Hematopoietic multipotent progenitor cell treated with erythropoietin and hydrocortisone succinate and interleukin-3 and kit ligand, for 4 days (in vitro differentiated cells): ENCODE measurements around the gene TMEM94.

Experiments
- DNase-seq: peaks from one replicate; pipeline ENCODE4 v3.0.0-alpha.2; 2015

Gene TMEM94

GRCh38 chr17:75499313-75500022 lies 43.0 kb downstream of the TMEM94 start:
- DNase-seq = no peak

- DNase-seq = no peak
Observed at GRCh38 chr17:75500419-75501216, 44.2 kb downstream of the TMEM94 start.

DNA sequence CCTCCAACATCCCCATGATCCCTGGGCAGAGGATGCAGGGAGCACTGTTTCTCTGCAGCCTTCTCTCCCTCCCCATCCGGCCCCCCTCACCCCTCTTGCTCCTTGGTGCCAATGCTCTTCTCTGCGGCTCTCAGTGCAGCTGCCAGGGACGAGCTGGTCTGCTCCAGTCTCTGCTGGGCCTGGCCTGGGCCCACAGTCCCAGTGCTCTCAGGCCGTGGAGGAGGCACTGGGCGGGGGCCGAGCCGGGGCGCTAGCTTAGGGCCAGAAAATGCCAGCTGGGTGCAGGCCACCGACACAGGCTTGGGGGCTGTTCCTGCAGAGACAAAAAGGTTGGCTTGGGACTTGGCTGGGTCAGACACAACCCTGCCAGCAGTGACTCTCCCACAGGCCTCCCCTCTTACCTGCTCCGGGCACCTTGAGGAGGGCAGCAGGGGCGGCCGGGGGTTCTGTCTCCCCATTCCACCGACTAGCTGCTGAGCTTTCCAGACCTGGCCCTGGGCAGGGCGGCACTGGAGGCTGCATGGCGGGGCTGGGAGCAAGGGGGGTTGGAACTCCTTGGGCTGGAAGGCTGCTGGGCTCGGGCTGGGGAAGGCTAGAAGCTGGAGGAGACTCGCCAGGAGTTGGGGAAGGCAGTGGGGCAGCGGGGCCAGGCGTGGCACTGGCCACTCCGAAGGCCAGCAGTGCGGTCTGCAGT lies 45.1 kb downstream of the TMEM94 start:
- no peak for DNase-seq

DNA sequence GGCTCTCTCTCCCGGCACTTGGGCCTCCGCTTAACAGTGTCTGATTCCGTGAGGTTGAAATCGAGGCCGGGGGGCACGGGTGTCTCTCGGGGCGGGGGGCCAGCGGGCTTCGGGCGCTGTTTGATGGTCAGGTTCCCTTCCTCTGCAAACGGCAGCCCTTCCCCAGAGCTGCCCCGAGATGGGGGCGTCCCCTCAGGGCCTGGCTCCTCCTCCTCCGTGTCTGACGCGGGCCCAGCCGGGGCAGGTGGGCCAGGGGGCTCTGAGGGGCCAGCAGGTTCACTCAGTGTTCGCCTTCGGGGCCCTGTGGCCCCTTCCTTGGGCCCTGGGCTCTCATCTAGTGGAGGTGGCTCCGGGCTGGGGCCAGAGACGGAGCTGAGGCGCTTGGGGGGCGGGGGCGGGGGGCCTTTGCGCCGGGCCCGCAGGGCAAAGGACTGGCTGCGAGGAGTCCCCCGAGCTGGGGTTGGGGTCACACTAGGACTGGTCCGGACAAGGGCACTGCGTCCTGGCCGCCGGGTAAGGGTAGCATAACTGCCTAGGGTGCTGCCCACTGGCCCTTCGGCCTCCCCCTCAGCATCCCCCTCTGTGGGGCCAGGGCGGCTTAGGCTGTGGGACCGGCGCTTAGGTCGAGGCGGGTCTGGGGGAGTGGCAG lies 45.8 kb downstream of the TMEM94 start:
- DNase-seq = no peak

GRCh38 chr17:75502721-75503329 lies 46.4 kb downstream of the TMEM94 start:
- no peak for DNase-seq

GRCh38 chr17:75503337-75503950 lies 47.0 kb downstream of the TMEM94 start:
- DNase-seq = no peak

DNA sequence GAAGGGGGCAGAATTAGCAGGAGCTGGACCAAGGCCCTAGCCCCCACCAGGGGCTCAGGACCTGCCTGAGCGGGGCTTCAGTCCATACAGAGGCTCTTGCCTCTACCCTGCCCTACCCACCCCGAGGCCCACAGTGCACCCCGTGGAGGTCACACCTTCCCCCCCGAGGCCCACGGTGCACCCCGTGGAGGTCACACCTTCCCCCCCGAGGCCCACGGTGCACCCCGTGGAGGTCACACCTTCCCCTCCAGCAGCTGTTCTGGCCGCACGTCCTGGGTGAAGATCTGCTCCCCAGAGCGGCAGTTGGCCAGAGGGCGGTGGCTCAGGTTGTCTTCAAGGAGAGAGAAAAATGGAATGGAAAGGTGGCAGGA lies 47.5 kb downstream of the TMEM94 start:
- no peak for DNase-seq

- DNase-seq = peak; percentile 70
Observed at GRCh38 chr17:75504347-75505151, 48.1 kb downstream of the TMEM94 start.

- DNase-seq = no peak
Observed at GRCh38 chr17:75505152-75505409, 48.6 kb downstream of the TMEM94 start.

GRCh38 chr17:75505640-75506039 lies 49.2 kb downstream of the TMEM94 start:
- no peak for DNase-seq

GRCh38 chr17:75506134-75506533 lies 49.7 kb downstream of the TMEM94 start:
- DNase-seq = no peak

GRCh38 chr17:75506888-75507287 lies 50.5 kb downstream of the TMEM94 start:
- DNase-seq = no peak

GRCh38 chr17:75507733-75508719 lies 51.6 kb downstream of the TMEM94 start:
- no peak for DNase-seq

- no peak for DNase-seq
Observed at GRCh38 chr17:75508931-75509361, 52.5 kb downstream of the TMEM94 start.

- DNase-seq = no peak
Observed at GRCh38 chr17:75509528-75510258, 53.3 kb downstream of the TMEM94 start.

DNA sequence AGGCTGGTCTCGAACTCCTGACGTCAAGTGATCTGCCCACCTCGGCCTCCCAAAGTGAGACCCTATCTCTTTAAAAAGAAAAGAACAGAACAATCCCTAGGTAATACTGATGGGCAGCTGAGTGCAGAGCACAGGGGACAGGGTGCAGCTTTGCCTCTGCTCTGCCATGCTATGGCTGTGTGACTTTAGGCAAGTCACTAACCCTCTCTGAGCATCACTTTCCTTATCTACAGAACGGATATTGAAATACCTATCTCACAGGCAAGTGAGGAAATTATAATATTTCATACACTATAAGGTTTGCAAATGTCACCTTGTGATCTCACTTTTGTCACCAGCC lies 54.8 kb downstream of the TMEM94 start:
- no peak for DNase-seq

- DNase-seq = no peak
Observed at GRCh38 chr17:75511610-75512575, 55.5 kb downstream of the TMEM94 start.

GRCh38 chr17:75512926-75513640 lies 56.6 kb downstream of the TMEM94 start:
- DNase-seq = no peak
